Neural cell (in vitro differentiated cells): Measurements from ENCODE around the gene KREMEN2. TPM values are rescaled to one million over a fixed set of nuclear protein-coding genes. Genes with fewer than 3 reads are reported as not detected.

ENCODE experiments used
- H2AFZ ChIP-seq: fragments of 200-600, 300-800 bp; sonication (generic), shearing (Covaris generic); 2 replicates; pipeline ENCODE4 v1.6.0; 2014; ENCODE audit warnings: low read depth, mild to moderate bottlenecking, antibody characterized with exemption, low read length, moderate library complexity
- H3F3A ChIP-seq: fragments of 200-600 bp; shearing (Covaris generic); 2 replicates; pipeline ENCODE4 v1.6.1; 2016; ENCODE audit warnings: mild to moderate bottlenecking, moderate library complexity, mixed read lengths, antibody characterized with exemption, low read length; ENCODE audit not compliant: insufficient read depth, poor library complexity, severe bottlenecking
- H3K27ac ChIP-seq: fragments of 200-600, 300-800 bp; sonication (generic), shearing (Covaris generic); 2 replicates; pipeline ENCODE4 v1.5.1; 2014; ENCODE audit warnings: mild to moderate bottlenecking, low read length, moderate library complexity
- H3K27me3 ChIP-seq: fragments of 300-800, 200-600 bp; sonication (generic), shearing (Covaris generic); 2 replicates; pipeline ENCODE4 v1.6.0; 2014; ENCODE audit warnings: mild to moderate bottlenecking, low read depth, low read length, moderate library complexity; ENCODE audit not compliant: insufficient read depth
- H3K36me3 ChIP-seq: fragments of 300-800, 200-600 bp; sonication (generic), shearing (Covaris generic); 2 replicates; pipeline ENCODE4 v1.5.1; 2014; ENCODE audit warnings: mild to moderate bottlenecking, antibody characterized with exemption, low read length, moderate library complexity; ENCODE audit not compliant: insufficient read depth
- H3K4me2 ChIP-seq: fragments of 300-800, 200-600 bp; sonication (generic), shearing (Covaris generic); 2 replicates; pipeline ENCODE4 v1.6.0; 2014; ENCODE audit warnings: mild to moderate bottlenecking, low read length
- H3K4me3 ChIP-seq: fragments of 300-800, 200-600 bp; sonication (generic), shearing (Covaris generic); 2 replicates; pipeline ENCODE4 v1.5.1; 2014; ENCODE audit warnings: mild to moderate bottlenecking, low read length, moderate library complexity
- H3K79me2 ChIP-seq: fragments of 200-600 bp; shearing (Covaris generic); replicated peaks from 2 replicates; pipeline ENCODE4 v1.6.0; 2014; ENCODE audit warnings: mild to moderate bottlenecking, low read length, moderate library complexity; ENCODE audit not compliant: insufficient read depth
- H3K9ac ChIP-seq: fragments of 300-800, 200-600 bp; sonication (generic), shearing (Covaris generic); 2 replicates; pipeline ENCODE4 v1.6.1; 2016; ENCODE audit warnings: mild to moderate bottlenecking, low read length, mixed read lengths
- H3K9me2 ChIP-seq: fragments of 200-600 bp; shearing (Covaris generic); 2 replicates; pipeline ENCODE4 v1.6.1; 2016; ENCODE audit warnings: mild to moderate bottlenecking, low read length, mixed read lengths; ENCODE audit not compliant: insufficient read depth
- H3K9me3 ChIP-seq: fragments of 200-600, 300-800 bp; sonication (generic), shearing (Covaris generic); 2 replicates; pipeline ENCODE4 v1.6.1; 2016; ENCODE audit warnings: mild to moderate bottlenecking, mixed run types, low read length, moderate library complexity, mixed read lengths
- H4K20me1 ChIP-seq: fragments of 200-600 bp; shearing (Covaris generic); 2 replicates; pipeline ENCODE4 v1.6.1; 2016; ENCODE audit warnings: mild to moderate bottlenecking, mixed run types; ENCODE audit not compliant: insufficient read depth
- CTCF ChIP-seq: fragments of 450-650 bp; IDR thresholded peaks from 2 replicates; pipeline ENCODE4 v1.5.1; 2014; ENCODE audit warnings: antibody characterized with exemption, mild to moderate bottlenecking, moderate library complexity; ENCODE audit not compliant: poor library complexity, severe bottlenecking
- EP300 ChIP-seq: fragments of 450-650 bp; conservative IDR thresholded peaks from 2 replicates; pipeline ENCODE4 v1.6.1; 2014; ENCODE audit warnings: antibody characterized with exemption, mild to moderate bottlenecking, moderate library complexity; ENCODE audit not compliant: poor library complexity, severe bottlenecking
- EZH2 ChIP-seq: fragments of 200-600, 300-800 bp; shearing (Covaris generic), sonication (generic); IDR thresholded peaks from 2 replicates; pipeline ENCODE4 v1.6.1; 2014; ENCODE audit warnings: antibody characterized with exemption, low read length, borderline replicate concordance, mild to moderate bottlenecking; ENCODE audit not compliant: insufficient read depth, poor library complexity, severe bottlenecking
- MXI1 ChIP-seq: fragments of 450-650 bp; conservative IDR thresholded peaks from 2 replicates; pipeline ENCODE4 v1.6.1; 2014; ENCODE audit warnings: antibody characterized with exemption, mild to moderate bottlenecking; ENCODE audit not compliant: poor library complexity, severe bottlenecking
- POLR2AphosphoS5 ChIP-seq: IDR thresholded peaks from 2 replicates; pipeline ENCODE4 v1.6.1; 2012
- RAD21 ChIP-seq: fragments of 450-650 bp; conservative IDR thresholded peaks from 2 replicates; pipeline ENCODE4 v1.6.1; 2014; ENCODE audit warnings: antibody characterized with exemption, mild to moderate bottlenecking, moderate library complexity
- REST ChIP-seq: IDR thresholded peaks from 2 replicates; pipeline ENCODE4 v1.6.1; 2012; ENCODE audit warnings: borderline replicate concordance
- SMC3 ChIP-seq: fragments of 450-650 bp; conservative IDR thresholded peaks from 2 replicates; pipeline ENCODE4 v1.6.1; 2014; ENCODE audit warnings: antibody characterized with exemption, mild to moderate bottlenecking, moderate library complexity; ENCODE audit not compliant: poor library complexity
- TAF1 ChIP-seq: IDR thresholded peaks from 2 replicates; pipeline ENCODE4 v1.6.1; 2012; ENCODE audit warnings: low read depth
- polyA plus RNA-seq: library from polyadenylated mRNA; depleted of rRNA; stranded (reverse); fragments of >200 nt; gene quantifications from 2 replicates; pipeline ENCODE4 v1.2.3, GENCODE V29; 2014

Gene KREMEN2
- polyA plus RNA-seq, 1 donor from 2014 or later, result 0.71 TPM

- TF ChIP-seq EP300 (no peak), CTCF (no peak), SMC3 (no peak), MXI1 (no peak), REST (no peak), POLR2AphosphoS5 (no peak), EZH2 (no peak)
- H3K36me3 ChIP-seq, result no peaks in the 10 kb centered on the region
Observed at GRCh38 chr16:2976673-2977072, 12.6 kb downstream of the KREMEN2 start.

GRCh38 chr16:2977440-2977839 is 13.4 kb downstream of the KREMEN2 start:
- no peak overlapping the region for H3K9ac ChIP-seq
- TF ChIP-seq POLR2AphosphoS5 (no peak), RAD21 (no peak), EP300 (no peak), SMC3 (no peak), MXI1 (no peak), CTCF (no peak), REST (no peak), EZH2 (no peak), TAF1 (no peak)
- H3K36me3 ChIP-seq, result no peaks in the 10 kb centered on the region
- no peak overlapping the region for H3K27ac ChIP-seq
- H3K9me2 ChIP-seq, result no peaks in the 10 kb centered on the region
- H3K79me2 ChIP-seq, result no peaks in the 10 kb centered on the region
- no peaks in the 10 kb centered on the region for H3K27me3 ChIP-seq
- H3K4me2 ChIP-seq, result no peak overlapping the region
- no peaks in the 10 kb centered on the region for H3K9me3 ChIP-seq
- H3K4me3 ChIP-seq, result no peak overlapping the region
- no peak overlapping the region for H2AFZ ChIP-seq
- no peaks in the 10 kb centered on the region for H4K20me1 ChIP-seq
- no peaks in the 10 kb centered on the region for H3F3A ChIP-seq

More at GRCh38 chr16:2976673-2977072, 12.6 kb downstream of the KREMEN2 start:
- Histone ChIP-seq H3K4me3 (no peak overlapping the region), H3K79me2 (no peaks in the 10 kb centered on the region), H3K4me2 (no peak overlapping the region), H3K27me3 (no peaks in the 10 kb centered on the region), H3K27ac (no peak overlapping the region), H3F3A (no peaks in the 10 kb centered on the region), H2AFZ (no peak overlapping the region), H3K9ac (no peak overlapping the region), H4K20me1 (no peaks in the 10 kb centered on the region), H3K9me3 (no peaks in the 10 kb centered on the region), H3K9me2 (no peaks in the 10 kb centered on the region)
